Caco-2 (cell line): ENCODE results near the gene DDX27. TPM values are rescaled to one million over a fixed set of nuclear protein-coding genes. Genes with fewer than 3 reads are reported as not detected.

Source experiments
- BruUV-seq: library from RNA; stranded (reverse); fragments of 400-500 nt; replicated peaks from 2 replicates; lab custom pipeline; 2021; lab: Mats Ljungman, UMichigan
- CTCF ChIA-PET: fragments of 300-600 bp; sonication (Branson Sonifier 250); formaldehyde crosslinking; loops from one replicate; lab custom pipeline; 2022; ENCODE audit warnings: antibody characterized with exemption; lab: Charles Lee
- POLR2A ChIA-PET: fragments of 300-600 bp; sonication (Branson Sonifier 250); formaldehyde crosslinking; loops from one replicate; lab custom pipeline; 2022; ENCODE audit warnings: antibody characterized with exemption; lab: Charles Lee
- DNase-seq, 2 experiments: peaks; one replicate each; pipeline versions ENCODE4 v3.0.0 to v3.0.0-alpha.2; 2020 to 2022
- H3K27me3 ChIP-seq: replicated peaks from 2 replicates; pipeline ENCODE4 v1.6.0; 2011; ENCODE audit warnings: low read length; ENCODE audit not compliant: control insufficient read depth, insufficient read depth
- H3K36me3 ChIP-seq: 2 replicates; pipeline ENCODE4 v1.5.1; 2011; ENCODE audit warnings: low read length; ENCODE audit not compliant: control insufficient read depth, insufficient read depth
- H3K4me1 ChIP-seq: fragments of 250-450 bp; sonication (Bioruptor Pico); 2 replicates; pipeline ENCODE4 v1.5.1; 2020; ENCODE audit warnings: mild to moderate bottlenecking
- H3K4me3 ChIP-seq: 2 replicates; pipeline ENCODE4 v1.5.1; 2011; ENCODE audit warnings: low read depth, mild to moderate bottlenecking, control low read depth, low read length
- H3K9me3 ChIP-seq: fragments of 250-450 bp; sonication (Bioruptor Pico); 2 replicates; pipeline ENCODE4 v1.5.1; 2020; ENCODE audit warnings: mild to moderate bottlenecking, moderate library complexity
- H3K27ac Mint-ChIP-seq: one replicate; pipeline ENCODE4 v1.8.0; 2022; ENCODE audit warnings: mixed read lengths; ENCODE audit not compliant: unreplicated experiment
- H3K27me3 Mint-ChIP-seq: one replicate; pipeline ENCODE4 v1.8.0; 2022; ENCODE audit warnings: mixed read lengths; ENCODE audit not compliant: insufficient read depth, unreplicated experiment
- H3K36me3 Mint-ChIP-seq: one replicate; pipeline ENCODE4 v1.8.0; 2022; ENCODE audit warnings: mild to moderate bottlenecking, mixed read lengths; ENCODE audit not compliant: insufficient read depth, unreplicated experiment
- H3K4me1 Mint-ChIP-seq: one replicate; pipeline ENCODE4 v1.8.0; 2022; ENCODE audit warnings: low read depth, mixed read lengths; ENCODE audit not compliant: unreplicated experiment
- H3K4me3 Mint-ChIP-seq: one replicate; pipeline ENCODE4 v1.8.0; 2022; ENCODE audit warnings: mild to moderate bottlenecking, moderate library complexity, mixed read lengths; ENCODE audit not compliant: unreplicated experiment
- H3K9me3 Mint-ChIP-seq: one replicate; pipeline ENCODE4 v1.8.0; 2022; ENCODE audit warnings: mixed read lengths; ENCODE audit not compliant: unreplicated experiment
- CTCF ChIP-seq, 2 experiments: fragments of 200-600 bp in 1 of 2; IDR thresholded peaks; 1 replicate in 1 of 2; 2 replicates in 1 of 2; pipeline versions ENCODE4 v1.5.1 to v1.8.0; 2011 to 2022; ENCODE audit warnings: antibody characterized with exemption in 1 of 2, control low read depth in 1 of 2, inconsistent platforms in 1 of 2, low read depth in 1 of 2, low read length in 1 of 2, mild to moderate bottlenecking in 1 of 2, moderate library complexity in 1 of 2; ENCODE audit not compliant: insufficient read depth in 1 of 2, severe bottlenecking in 1 of 2, unreplicated experiment in 1 of 2
- intact Hi-C: fragments of 100-400 bp; cut with micrococcal nuclease; formaldehyde crosslinking; loops from one replicate; pipeline ENCODE4 v1.10.0; 2022; ENCODE audit not compliant: unreplicated experiment
- total RNA-seq: library from RNA; stranded (reverse); gene quantifications from 2 replicates; pipeline ENCODE4 v1.2.3, GENCODE V29; 2022

Gene DDX27
- total RNA-seq, 1 experiment from 2014 or later: 148 TPM

GRCh38 chr20:49247169-49247723 is 28.0 kb downstream of the DDX27 start:
- Histone ChIP-seq H3K4me3 (no peak overlapping the region), H3K27me3 (no peaks in the 10 kb centered on the region), H3K36me3 (peaks cover 12% of the 10 kb centered on the region), H3K9me3 (no peaks in the 10 kb centered on the region), H3K4me1 (no peaks in the 10 kb centered on the region)
- no peaks in the 10 kb centered on the region for H3K27me3 Mint-ChIP-seq
- intact Hi-C loops: no loop called here
- no peak overlapping the region for H3K4me3 Mint-ChIP-seq
- no peaks in the 10 kb centered on the region for H3K4me1 Mint-ChIP-seq
- peak overlapping the region; percentile 21 for H3K27ac Mint-ChIP-seq
- BruUV-seq: no TSS peak
- H3K9me3 Mint-ChIP-seq: no peaks in the 10 kb centered on the region
- ChIA-PET POLR2A (interaction anchor here (1.2 to 1.3 kb wide), 2 partner anchors 31 to 76 kb away, joined by 3 to 5 read pairs; partner anchors contain the start of gene ZNFX1), CTCF (interaction anchor here (1.3 to 4.9 kb wide), 6 partner anchors 17 to 258 kb away, joined by 3 to 101 read pairs (median 8); no protein-coding TSS in a partner anchor)
- DNase-seq: no peak
- no peak for TF ChIP-seq CTCF (IDR thresholded peaks at IDR 0.05; ENCODE audit: insufficient read depth in 1 of 2, low read depth in 1 of 2, low read length in 1 of 2, severe bottlenecking in 1 of 2, unreplicated experiment in 1 of 2)
- H3K36me3 Mint-ChIP-seq: peaks cover 100% of the 10 kb centered on the region

- no peak for TF ChIP-seq CTCF (IDR thresholded peaks at IDR 0.05; ENCODE audit: insufficient read depth in 1 of 2, low read depth in 1 of 2, low read length in 1 of 2, severe bottlenecking in 1 of 2, unreplicated experiment in 1 of 2)
- Histone ChIP-seq H3K9me3 (no peaks in the 10 kb centered on the region), H3K27me3 (no peaks in the 10 kb centered on the region), H3K4me1 (no peaks in the 10 kb centered on the region), H3K36me3 (peaks cover 12% of the 10 kb centered on the region), H3K4me3 (no peak overlapping the region)
- BruUV-seq: TSS peak; percentile 9
- Mint-ChIP-seq H3K4me1 (no peaks in the 10 kb centered on the region), H3K27me3 (no peaks in the 10 kb centered on the region), H3K4me3 (no peak overlapping the region), H3K36me3 (peaks cover 100% of the 10 kb centered on the region), H3K9me3 (no peaks in the 10 kb centered on the region), H3K27ac (peak overlapping the region; percentile 21)
- POLR2A ChIA-PET: no interaction called here
- DNase-seq: no peak
- CTCF ChIA-PET: interaction anchor here (3.0 to 4.9 kb wide), 2 partner anchors 72 to 75 kb away, joined by 29 to 101 read pairs; no protein-coding TSS in a partner anchor
- intact Hi-C loops: no loop called here
These were observed 28.6 kb downstream of the DDX27 start for GRCh38 chr20:49247792-49248191.

- peaks cover 14% of the 10 kb centered on the region for H3K36me3 ChIP-seq
These were observed 29.1 kb downstream of the DDX27 start for GRCh38 chr20:49248301-49248700.

More at GRCh38 chr20:49248301-49248700, 29.1 kb downstream of the DDX27 start:
- no peak overlapping the region for H3K4me3 ChIP-seq
- ChIA-PET POLR2A (no interaction called here), CTCF (interaction anchor here (4.9 kb wide), 1 partner anchor 72 kb away, joined by 101 read pairs; no protein-coding TSS in a partner anchor)
- Mint-ChIP-seq H3K27ac (no peak overlapping the region), H3K4me1 (no peaks in the 10 kb centered on the region), H3K27me3 (no peaks in the 10 kb centered on the region), H3K4me3 (no peak overlapping the region), H3K36me3 (peaks cover 100% of the 10 kb centered on the region), H3K9me3 (no peaks in the 10 kb centered on the region)
- no TSS peak for BruUV-seq
- TF ChIP-seq CTCF (IDR thresholded peaks at IDR 0.05; ENCODE audit: insufficient read depth in 1 of 2, low read depth in 1 of 2, low read length in 1 of 2, severe bottlenecking in 1 of 2, unreplicated experiment in 1 of 2): no peak
- H3K27me3 ChIP-seq: no peaks in the 10 kb centered on the region
- H3K9me3 ChIP-seq: no peaks in the 10 kb centered on the region
- DNase-seq: no peak
- intact Hi-C loops: no loop called here
- H3K4me1 ChIP-seq: no peaks in the 10 kb centered on the region
